Calu3 (cell line): ENCODE data around the gene CMC2. TPM values are rescaled to one million over a fixed set of nuclear protein-coding genes. Genes with fewer than 3 reads are reported as not detected.

ENCODE experiments used
- BruUV-seq: library from RNA; stranded (reverse); fragments of 400-500 nt; replicated peaks from 2 replicates; lab custom pipeline; 2021; lab: Mats Ljungman, UMichigan
- CTCF ChIA-PET: fragments of 300-600 bp; sonication (Branson Sonifier 250); formaldehyde crosslinking; loops from one replicate; lab custom pipeline; 2022; ENCODE audit warnings: antibody characterized with exemption; lab: Charles Lee
- DNase-seq: peaks from one replicate; pipeline ENCODE4 v3.0.0; 2022
- H3K27ac Mint-ChIP-seq: one replicate; pipeline ENCODE4 v1.8.0; 2022; ENCODE audit warnings: mixed read lengths; ENCODE audit not compliant: unreplicated experiment
- H3K27me3 Mint-ChIP-seq: one replicate; pipeline ENCODE4 v1.8.0; 2022; ENCODE audit warnings: mixed read lengths; ENCODE audit not compliant: unreplicated experiment
- H3K36me3 Mint-ChIP-seq: one replicate; pipeline ENCODE4 v1.8.0; 2022; ENCODE audit warnings: mild to moderate bottlenecking, moderate library complexity, mixed read lengths; ENCODE audit not compliant: insufficient read depth, unreplicated experiment
- H3K4me1 Mint-ChIP-seq: one replicate; pipeline ENCODE4 v1.8.0; 2022; ENCODE audit warnings: mild to moderate bottlenecking, low read depth, mixed read lengths; ENCODE audit not compliant: unreplicated experiment
- H3K4me3 Mint-ChIP-seq: one replicate; pipeline ENCODE4 v1.8.0; 2022; ENCODE audit warnings: mild to moderate bottlenecking, low read depth, moderate library complexity, mixed read lengths; ENCODE audit not compliant: unreplicated experiment
- H3K9me3 Mint-ChIP-seq: one replicate; pipeline ENCODE4 v1.8.0; 2022; ENCODE audit warnings: low read depth, mixed read lengths; ENCODE audit not compliant: unreplicated experiment
- intact Hi-C: fragments of 100-400 bp; cut with micrococcal nuclease; formaldehyde crosslinking; loops from one replicate; pipeline ENCODE4 v1.10.0; 2022; ENCODE audit not compliant: unreplicated experiment
- total RNA-seq: library from RNA; stranded (reverse); gene quantifications from 2 replicates; pipeline ENCODE4 v1.2.3, GENCODE V29; 2022
- TF ChIP-seq, protein P1 (sequence below): fragments of 200-600 bp; IDR thresholded peaks from one replicate; pipeline ENCODE4 v1.8.0; 2022; ENCODE audit warnings: antibody characterized with exemption; ENCODE audit not compliant: unreplicated experiment

CMC2 gene
- total RNA-seq, 1 experiment from 2014 or later = 123 TPM

DNA sequence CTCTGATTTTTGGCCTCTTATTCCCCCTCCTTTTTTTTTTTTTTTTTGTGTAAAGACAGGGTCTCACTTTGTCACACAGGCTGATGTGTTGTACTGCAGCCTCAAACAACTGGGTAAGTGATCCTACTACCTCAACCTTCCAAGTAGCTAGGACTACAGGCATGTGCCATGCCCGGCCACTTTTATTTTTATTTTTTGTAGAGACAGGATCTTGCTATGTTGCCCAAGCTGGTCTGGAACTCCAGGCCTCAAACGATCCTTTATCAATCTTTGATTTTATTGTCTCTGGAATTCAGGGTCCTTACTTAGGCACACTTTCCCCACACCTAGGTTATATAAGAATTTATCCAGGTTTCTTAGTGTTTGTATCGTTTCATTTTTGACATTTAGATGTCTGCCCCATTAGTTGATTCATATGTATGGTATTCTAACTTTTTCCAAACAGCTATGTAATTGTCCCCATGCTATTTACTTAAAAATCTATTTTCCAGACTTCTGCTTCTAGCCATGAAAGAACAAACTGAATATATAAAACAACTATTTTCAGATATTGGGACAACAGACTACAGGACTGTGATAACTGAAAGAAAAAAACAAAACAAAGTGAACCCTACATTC lies 13.9 kb downstream of the CMC2 start:
- H3K36me3 Mint-ChIP-seq = peaks cover 11% of the 10 kb centered on the region
- DNase-seq = no peak
- H3K4me3 Mint-ChIP-seq = peak overlapping the region; percentile 48
- H3K27me3 Mint-ChIP-seq = no peaks in the 10 kb centered on the region
- H3K27ac Mint-ChIP-seq = peak overlapping the region; percentile 75
- H3K4me1 Mint-ChIP-seq = peaks cover 68% of the 10 kb centered on the region
- CTCF ChIA-PET = interaction anchor here (0.6 to 2.0 kb wide), 4 partner anchors 12 to 78 kb away, joined by 3 to 7 read pairs (median 4); no protein-coding TSS in a partner anchor
- TF ChIP-seq, protein P1, sequence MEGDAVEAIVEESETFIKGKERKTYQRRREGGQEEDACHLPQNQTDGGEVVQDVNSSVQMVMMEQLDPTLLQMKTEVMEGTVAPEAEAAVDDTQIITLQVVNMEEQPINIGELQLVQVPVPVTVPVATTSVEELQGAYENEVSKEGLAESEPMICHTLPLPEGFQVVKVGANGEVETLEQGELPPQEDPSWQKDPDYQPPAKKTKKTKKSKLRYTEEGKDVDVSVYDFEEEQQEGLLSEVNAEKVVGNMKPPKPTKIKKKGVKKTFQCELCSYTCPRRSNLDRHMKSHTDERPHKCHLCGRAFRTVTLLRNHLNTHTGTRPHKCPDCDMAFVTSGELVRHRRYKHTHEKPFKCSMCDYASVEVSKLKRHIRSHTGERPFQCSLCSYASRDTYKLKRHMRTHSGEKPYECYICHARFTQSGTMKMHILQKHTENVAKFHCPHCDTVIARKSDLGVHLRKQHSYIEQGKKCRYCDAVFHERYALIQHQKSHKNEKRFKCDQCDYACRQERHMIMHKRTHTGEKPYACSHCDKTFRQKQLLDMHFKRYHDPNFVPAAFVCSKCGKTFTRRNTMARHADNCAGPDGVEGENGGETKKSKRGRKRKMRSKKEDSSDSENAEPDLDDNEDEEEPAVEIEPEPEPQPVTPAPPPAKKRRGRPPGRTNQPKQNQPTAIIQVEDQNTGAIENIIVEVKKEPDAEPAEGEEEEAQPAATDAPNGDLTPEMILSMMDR = no peak
- intact Hi-C loops = loop anchor here (2.0 kb wide), 1 partner anchor 16 kb away; no protein-coding TSS in a partner anchor
- no TSS peak for BruUV-seq
- no peaks in the 10 kb centered on the region for H3K9me3 Mint-ChIP-seq

DNA sequence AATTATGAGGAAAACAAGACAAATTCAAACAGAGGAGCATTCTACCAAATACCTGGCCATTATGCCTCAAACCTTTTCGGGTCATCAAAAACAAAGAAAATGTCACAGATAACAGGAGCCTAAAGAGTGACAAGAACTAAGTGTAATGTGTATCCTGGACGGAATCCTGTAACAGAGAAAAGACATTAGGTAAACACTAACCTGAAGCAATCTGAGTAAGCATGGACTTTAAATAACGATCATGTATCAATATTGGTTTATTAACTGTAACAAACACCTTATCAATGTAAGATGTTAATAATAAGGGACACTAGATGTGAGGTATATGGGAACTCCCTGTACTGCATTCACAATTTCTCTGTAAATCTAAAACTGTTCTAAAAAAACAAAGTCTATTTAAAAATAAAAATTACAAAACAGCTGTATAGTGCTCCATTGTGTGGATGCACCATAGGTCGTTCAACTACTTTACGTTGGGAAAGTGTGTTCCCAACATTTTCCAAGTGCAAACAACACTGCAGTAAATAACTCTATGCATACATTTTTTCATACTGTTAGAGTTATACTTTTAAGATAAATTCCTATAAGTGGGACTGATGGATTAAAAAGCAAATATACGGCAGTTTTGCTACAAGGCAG lies 14.8 kb downstream of the CMC2 start:
- TF ChIP-seq, protein P1 = no peak
- no peaks in the 10 kb centered on the region for H3K9me3 Mint-ChIP-seq
- CTCF ChIA-PET = no interaction called here
- H3K36me3 Mint-ChIP-seq = peaks cover 11% of the 10 kb centered on the region
- no peak overlapping the region for H3K27ac Mint-ChIP-seq
- intact Hi-C loops = loop anchor here (2.0 kb wide), 1 partner anchor 15 kb away; no protein-coding TSS in a partner anchor
- peaks cover 68% of the 10 kb centered on the region for H3K4me1 Mint-ChIP-seq
- no peak for DNase-seq
- H3K4me3 Mint-ChIP-seq = no peak overlapping the region
- H3K27me3 Mint-ChIP-seq = no peaks in the 10 kb centered on the region
- no TSS peak for BruUV-seq

DNA sequence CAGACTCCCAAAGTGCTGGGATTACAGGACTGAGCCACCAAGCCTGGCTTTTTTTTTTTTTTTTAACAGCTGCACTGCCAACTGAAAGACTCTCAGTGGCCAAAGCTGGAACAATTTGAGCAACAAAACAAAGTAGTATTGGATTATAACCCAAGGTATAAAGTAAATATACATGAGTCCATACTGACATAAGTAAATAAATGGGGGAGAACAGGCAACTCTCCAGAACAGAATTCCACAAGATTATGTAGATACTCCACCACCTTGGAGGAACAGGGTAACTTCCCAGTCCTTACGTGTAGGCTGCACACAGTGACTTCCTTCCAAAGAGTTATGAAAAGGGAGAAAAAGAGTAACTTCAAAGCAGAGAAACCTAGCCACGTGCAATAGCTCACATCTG lies 15.7 kb downstream of the CMC2 start:
- H3K9me3 Mint-ChIP-seq = no peaks in the 10 kb centered on the region
- H3K27ac Mint-ChIP-seq = no peak overlapping the region
- H3K4me3 Mint-ChIP-seq = no peak overlapping the region
- CTCF ChIA-PET = interaction anchor here (0.6 to 0.8 kb wide), 2 partner anchors 12 to 89 kb away, joined by 3 to 4 read pairs; no protein-coding TSS in a partner anchor
- H3K4me1 Mint-ChIP-seq = peaks cover 74% of the 10 kb centered on the region
- H3K36me3 Mint-ChIP-seq = peaks cover 11% of the 10 kb centered on the region
- DNase-seq = no peak
- TF ChIP-seq, protein P1 = no peak
- no peaks in the 10 kb centered on the region for H3K27me3 Mint-ChIP-seq
- BruUV-seq = no TSS peak
- intact Hi-C loops = no loop called here

DNA sequence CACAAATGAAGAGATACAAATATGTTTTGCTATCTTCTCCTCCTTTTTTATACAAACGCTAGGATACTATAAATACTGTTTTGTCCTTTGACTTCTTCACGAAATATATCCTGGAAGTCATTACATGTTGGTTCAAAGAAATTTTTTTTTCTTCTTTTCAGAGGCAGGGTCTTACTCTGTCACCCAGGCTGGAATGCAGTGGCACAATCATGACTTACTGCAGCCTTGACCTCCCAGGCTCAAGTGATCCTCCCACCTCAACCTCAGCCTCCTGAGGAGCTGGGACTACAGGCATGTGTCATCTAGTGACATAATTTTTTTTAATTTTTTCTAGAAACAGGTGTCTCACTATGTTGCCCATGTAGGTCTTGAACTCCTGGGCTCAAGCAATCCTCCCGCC lies 16.1 kb downstream of the CMC2 start:
- Mint-ChIP-seq H3K4me1 (peaks cover 78% of the 10 kb centered on the region), H3K27ac (no peak overlapping the region), H3K36me3 (peaks cover 13% of the 10 kb centered on the region), H3K4me3 (no peak overlapping the region), H3K9me3 (no peaks in the 10 kb centered on the region), H3K27me3 (no peaks in the 10 kb centered on the region)
- TF ChIP-seq, protein P1 = no peak
- CTCF ChIA-PET = interaction anchor here (0.6 to 0.8 kb wide), 2 partner anchors 11 to 90 kb away, joined by 3 to 4 read pairs; no protein-coding TSS in a partner anchor
- intact Hi-C loops = no loop called here
- DNase-seq = no peak
- no TSS peak for BruUV-seq
